ENCODE data around the gene WDR90.

The WDR90 gene

DNA sequence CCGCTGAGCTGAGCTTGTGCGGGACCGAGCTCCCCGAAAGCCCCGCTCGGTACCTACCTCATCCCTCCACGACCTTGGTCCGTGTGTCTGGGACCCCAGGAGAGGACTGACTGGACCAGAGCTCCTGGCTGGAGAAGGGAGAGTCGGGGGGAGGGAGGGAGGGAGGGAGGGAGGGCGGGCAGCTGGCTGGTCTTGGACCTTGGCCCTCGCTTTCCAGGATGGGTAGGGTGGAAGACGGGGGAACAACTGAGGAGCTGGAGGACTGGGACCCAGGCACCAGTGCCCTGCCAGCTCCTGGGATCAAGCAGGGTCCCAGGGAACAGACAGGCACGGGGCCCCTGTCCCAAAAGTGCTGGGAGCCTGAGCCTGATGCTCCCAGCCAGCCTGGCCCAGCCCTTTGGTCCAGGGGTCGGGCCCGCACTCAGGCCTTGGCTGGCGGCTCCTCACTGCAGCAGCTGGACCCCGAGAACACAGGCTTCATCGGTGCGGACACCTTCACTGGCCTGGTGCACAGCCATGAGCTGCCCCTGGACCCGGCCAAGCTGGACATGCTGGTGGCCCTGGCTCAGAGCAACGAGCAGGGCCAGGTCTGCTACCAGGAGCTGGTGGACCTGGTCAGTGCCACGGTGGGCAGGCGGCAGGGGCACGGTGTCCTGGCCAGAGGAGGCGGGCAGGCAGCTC, 26.9 kb downstream of the WDR90 start:
- in situ Hi-C loops (cut with HindIII; ENCODE audit: low sequenced_read_pairs) = no loop called here
- TF ChIP-seq, protein P1, sequence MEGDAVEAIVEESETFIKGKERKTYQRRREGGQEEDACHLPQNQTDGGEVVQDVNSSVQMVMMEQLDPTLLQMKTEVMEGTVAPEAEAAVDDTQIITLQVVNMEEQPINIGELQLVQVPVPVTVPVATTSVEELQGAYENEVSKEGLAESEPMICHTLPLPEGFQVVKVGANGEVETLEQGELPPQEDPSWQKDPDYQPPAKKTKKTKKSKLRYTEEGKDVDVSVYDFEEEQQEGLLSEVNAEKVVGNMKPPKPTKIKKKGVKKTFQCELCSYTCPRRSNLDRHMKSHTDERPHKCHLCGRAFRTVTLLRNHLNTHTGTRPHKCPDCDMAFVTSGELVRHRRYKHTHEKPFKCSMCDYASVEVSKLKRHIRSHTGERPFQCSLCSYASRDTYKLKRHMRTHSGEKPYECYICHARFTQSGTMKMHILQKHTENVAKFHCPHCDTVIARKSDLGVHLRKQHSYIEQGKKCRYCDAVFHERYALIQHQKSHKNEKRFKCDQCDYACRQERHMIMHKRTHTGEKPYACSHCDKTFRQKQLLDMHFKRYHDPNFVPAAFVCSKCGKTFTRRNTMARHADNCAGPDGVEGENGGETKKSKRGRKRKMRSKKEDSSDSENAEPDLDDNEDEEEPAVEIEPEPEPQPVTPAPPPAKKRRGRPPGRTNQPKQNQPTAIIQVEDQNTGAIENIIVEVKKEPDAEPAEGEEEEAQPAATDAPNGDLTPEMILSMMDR (IDR thresholded peaks at IDR 0.05; ENCODE audit: low read depth, low read length) = no peak

DNA sequence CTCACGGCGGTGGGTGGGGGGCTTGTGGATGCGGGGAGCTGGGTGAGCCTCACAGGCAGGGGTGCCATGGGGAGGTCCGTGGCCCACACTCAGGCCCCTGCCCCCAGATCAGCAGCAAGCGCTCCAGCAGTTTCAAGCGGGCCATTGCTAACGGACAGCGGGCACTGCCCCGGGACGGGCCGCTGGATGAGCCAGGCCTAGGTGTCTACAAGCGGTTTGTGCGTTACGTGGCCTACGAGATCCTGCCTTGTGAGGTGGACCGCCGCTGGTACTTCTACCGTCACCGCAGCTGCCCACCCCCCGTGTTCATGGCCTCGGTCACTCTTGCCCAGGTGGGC, 27.4 kb downstream of the WDR90 start:
- DNase-seq (ENCODE audit: low read depth, low spot score) = no peak
- H3K4me3 ChIP-seq (ENCODE audit: low read depth, low read length) = no peak overlapping the region
- TF ChIP-seq, protein P1 (IDR thresholded peaks at IDR 0.05; ENCODE audit: low read depth, low read length) = no peak
- in situ Hi-C loops (cut with HindIII; ENCODE audit: low sequenced_read_pairs) = no loop called here

More for the DNA sequence above, 26.9 kb downstream of the WDR90 start:
- DNase-seq (ENCODE audit: low read depth, low spot score) = no peak
- peak overlapping the region; percentile 34 for H3K4me3 ChIP-seq (ENCODE audit: low read depth, low read length)

DNA sequence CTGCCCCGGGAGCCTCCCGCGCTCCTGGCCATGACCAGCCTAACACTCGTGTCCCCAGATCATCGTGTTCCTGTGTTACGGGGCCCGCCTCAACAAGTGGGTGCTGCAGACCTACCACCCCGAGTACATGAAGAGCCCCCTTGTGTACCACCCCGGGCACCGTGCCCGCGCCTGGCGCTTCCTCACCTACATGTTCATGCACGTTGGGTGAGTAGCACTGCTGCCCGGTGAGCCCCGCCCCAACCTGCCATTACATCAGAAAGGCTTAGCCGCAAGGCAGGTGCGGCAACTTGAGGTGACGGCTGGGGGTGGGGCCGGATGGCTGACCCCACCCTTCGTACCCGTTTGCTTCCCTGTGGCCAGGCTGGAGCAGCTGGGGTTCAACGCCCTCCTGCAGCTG, 27.7 kb downstream of the WDR90 start:
- H3K4me3 ChIP-seq (ENCODE audit: low read depth, low read length) = no peak overlapping the region
- TF ChIP-seq, protein P1 (IDR thresholded peaks at IDR 0.05; ENCODE audit: low read depth, low read length) = no peak
- DNase-seq (ENCODE audit: low read depth, low spot score) = no peak
- in situ Hi-C loops (cut with HindIII; ENCODE audit: low sequenced_read_pairs) = no loop called here

DNA sequence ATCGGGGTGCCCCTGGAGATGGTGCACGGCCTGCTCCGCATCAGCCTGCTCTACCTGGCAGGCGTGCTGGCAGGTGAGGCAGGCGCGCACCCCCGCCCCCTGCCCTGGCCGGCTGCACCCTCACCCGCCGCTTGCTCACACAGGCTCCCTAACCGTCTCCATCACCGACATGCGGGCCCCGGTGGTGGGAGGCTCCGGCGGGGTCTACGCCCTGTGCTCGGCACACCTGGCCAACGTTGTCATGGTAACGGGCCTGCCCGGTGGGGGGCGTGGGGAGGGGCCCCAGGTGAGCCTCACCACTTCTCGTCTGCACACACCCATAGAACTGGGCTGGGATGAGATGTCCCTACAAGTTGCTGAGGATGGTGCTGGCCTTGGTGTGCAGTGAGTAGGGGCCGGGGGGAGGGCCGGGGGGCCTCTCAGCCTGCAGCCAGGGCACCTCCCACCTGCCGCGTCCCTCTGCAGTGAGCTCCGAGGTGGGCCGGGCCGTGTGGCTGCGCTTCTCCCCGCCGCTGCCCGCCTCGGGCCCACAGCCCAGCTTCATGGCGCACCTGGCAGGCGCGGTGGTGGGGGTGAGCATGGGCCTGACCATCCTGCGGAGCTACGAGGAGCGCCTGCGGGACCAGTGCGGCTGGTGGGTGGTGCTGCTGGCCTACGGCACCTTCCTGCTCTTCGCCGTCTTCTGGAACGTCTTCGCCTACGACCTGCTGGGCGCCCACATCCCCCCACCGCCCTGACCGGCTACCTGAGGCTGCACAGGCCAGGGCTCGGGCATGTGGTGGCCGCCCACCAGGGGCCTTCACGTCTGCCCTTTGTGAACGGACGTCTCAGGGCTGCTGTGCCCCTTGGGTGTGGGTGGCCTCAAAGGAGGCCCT, 28.4 kb downstream of the WDR90 start:
- TF ChIP-seq, protein P1 (IDR thresholded peaks at IDR 0.05; ENCODE audit: low read depth, low read length) = no peak
- in situ Hi-C loops (cut with HindIII; ENCODE audit: low sequenced_read_pairs) = no loop called here
- DNase-seq (ENCODE audit: low read depth, low spot score) = no peak
- H3K4me3 ChIP-seq (ENCODE audit: low read depth, low read length) = no peak overlapping the region

DNA sequence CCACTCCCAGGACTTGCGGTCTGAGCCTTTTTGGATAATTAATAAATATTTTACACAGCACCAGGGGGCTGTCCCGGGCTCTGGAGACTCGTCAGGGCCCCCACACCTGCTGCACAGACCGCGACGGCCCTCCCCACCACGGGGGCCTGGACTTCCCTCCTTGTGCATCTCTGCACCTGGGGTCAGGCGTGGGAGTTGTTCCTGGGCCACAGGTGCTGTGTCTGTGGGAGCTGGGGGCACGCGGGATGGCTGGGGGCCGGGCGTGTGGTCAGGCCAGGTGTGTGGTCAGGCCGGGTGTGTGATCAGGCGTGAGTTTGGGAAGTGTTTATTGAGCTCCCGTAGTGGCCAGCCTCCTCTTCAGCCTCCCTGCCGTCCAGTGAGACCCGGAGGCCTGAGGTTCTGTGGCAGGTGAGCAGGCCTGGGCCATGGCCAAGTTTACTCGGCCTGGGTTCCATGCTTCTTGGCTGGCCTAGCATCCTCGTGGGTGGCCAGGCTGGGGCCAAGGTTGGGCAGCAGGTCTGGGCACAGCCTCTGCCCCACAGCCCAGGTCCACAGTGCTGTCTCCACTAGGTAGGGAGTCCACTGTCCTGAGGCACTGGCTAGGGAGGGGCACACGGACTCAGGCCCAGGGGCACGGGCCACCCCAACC, 29.2 kb downstream of the WDR90 start:
- in situ Hi-C loops (cut with HindIII; ENCODE audit: low sequenced_read_pairs) = no loop called here
- TF ChIP-seq, protein P1 (IDR thresholded peaks at IDR 0.05; ENCODE audit: low read depth, low read length) = no peak
- no peak for DNase-seq (ENCODE audit: low read depth, low spot score)
- H3K4me3 ChIP-seq (ENCODE audit: low read depth, low read length) = no peak overlapping the region

DNA sequence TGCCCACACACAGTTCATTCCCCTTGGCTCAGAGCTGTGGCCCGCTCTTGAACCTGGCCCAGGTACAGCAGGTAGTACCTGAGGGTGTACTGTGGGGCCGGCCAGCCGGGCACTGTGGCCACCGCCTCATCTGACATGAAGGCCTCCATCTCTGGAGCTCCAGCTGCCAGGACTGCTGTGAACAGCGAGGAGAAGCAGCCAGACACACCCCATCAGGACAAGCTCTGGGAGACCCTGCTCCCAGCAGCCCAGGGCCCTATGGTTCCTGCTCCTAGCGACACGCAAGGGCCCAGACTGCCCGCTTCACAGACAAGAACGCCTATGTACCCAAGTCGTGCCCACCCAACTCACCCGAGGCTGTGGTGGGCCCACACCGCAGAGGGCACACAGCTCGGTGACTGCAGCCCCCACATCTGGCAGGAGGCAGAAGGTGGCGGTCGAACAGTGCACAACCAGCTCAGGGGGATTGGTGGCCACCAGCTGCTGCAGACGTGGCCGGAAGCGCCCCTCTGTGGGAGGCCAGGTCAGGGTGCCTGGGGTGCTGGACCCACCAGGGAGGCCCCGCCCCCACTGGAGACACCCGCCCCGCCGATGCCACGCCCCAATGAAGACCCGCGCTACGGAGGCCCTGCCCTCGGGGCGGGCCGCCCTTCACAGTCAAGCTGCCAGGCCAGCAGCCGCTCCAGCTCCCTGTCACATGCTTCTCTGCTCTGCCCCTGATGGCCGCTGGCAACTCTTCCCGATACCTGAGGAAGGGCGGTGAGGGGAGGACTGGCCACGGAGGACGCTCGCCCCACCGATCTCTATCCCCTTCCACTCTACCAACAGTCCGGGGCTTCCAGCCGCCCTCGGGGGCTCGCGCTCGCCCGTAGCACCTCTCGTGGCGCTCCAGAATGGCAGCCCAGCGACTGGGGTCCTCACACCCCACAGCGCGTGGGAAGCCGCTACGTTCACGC, 30.0 kb downstream of the WDR90 start:
- DNase-seq (ENCODE audit: low read depth, low spot score) = peak; percentile 48
- TF ChIP-seq, protein P1 (IDR thresholded peaks at IDR 0.05; ENCODE audit: low read depth, low read length) = no peak
- in situ Hi-C loops (cut with HindIII; ENCODE audit: low sequenced_read_pairs) = no loop called here
- H3K4me3 ChIP-seq (ENCODE audit: low read depth, low read length) = peak overlapping the region; percentile 47
